SK-N-SH (cell line): Measurements from ENCODE around the gene KIF5C. TPM values are rescaled to one million over a fixed set of nuclear protein-coding genes. Genes with fewer than 3 reads are reported as not detected.
A peak's percentile ranks its signal among the peaks of the same experiment; 100 is the strongest.

ENCODE experiments used
- CTCF ChIA-PET: fragments of 300-600, 350-600 bp; formaldehyde crosslinking; extraction: SDS; loops from one replicate; lab custom pipeline; 2021; lab: Yijun Ruan, JAX
- POLR2A ChIA-PET: fragments of 350-600 bp; sonication (Branson Sonifier 250); formaldehyde crosslinking; extraction: SDS; loops from one replicate; lab custom pipeline; 2020; ENCODE audit warnings: antibody characterized with exemption, inconsistent platforms; lab: Yijun Ruan, JAX
- DNase-seq: peaks from one replicate; pipeline ENCODE4 v3.0.0; 2012
- H2AFZ ChIP-seq: fragments of 200-600 bp; sonication (generic); 2 replicates; pipeline ENCODE4 v1.8.1; 2016; ENCODE audit warnings: antibody characterized with exemption, mild to moderate bottlenecking, low read depth
- H3F3A ChIP-seq: fragments of 200-600 bp; sonication (generic); replicated peaks from 2 replicates; pipeline ENCODE3; 2016; ENCODE audit warnings: antibody characterized with exemption, mild to moderate bottlenecking; ENCODE audit not compliant: insufficient read depth
- H3K27ac ChIP-seq, 2 experiments: fragments of 200-500 bp in 1 of 2; fragments of 200-600 bp in 1 of 2; sonication (Bioruptor generic) in 1 of 2; sonication (generic), shearing (Covaris generic) in 1 of 2; 2 replicates each; pipeline versions ENCODE4 v1.5.1 to v1.6.1; 2014 to 2016; ENCODE audit warnings: low read depth in 2 of 2, inconsistent platforms in 1 of 2, low read length in 1 of 2, mild to moderate bottlenecking in 1 of 2, mixed read lengths in 1 of 2
- H3K27me3 ChIP-seq: fragments of 200-600 bp; sonication (generic), shearing (Covaris generic); 2 replicates; pipeline ENCODE4 v1.6.1; 2016; ENCODE audit warnings: mixed run types; ENCODE audit not compliant: insufficient read depth
- H3K36me3 ChIP-seq, 2 experiments: fragments of 200-500 bp in 1 of 2; fragments of 200-600 bp in 1 of 2; sonication (Bioruptor generic) in 1 of 2; sonication (generic) in 1 of 2; replicated peaks in 1 of 2; 2 replicates each; pipeline versions ENCODE3 to v1.5.1; 2014 to 2016; ENCODE audit warnings: low read length in 1 of 2, mild to moderate bottlenecking in 1 of 2; ENCODE audit not compliant: insufficient read depth in 2 of 2, control insufficient read depth in 1 of 2
- H3K4me1 ChIP-seq, 2 experiments: fragments of 200-500 bp in 1 of 2; fragments of 200-600 bp in 1 of 2; sonication (Bioruptor generic) in 1 of 2; sonication (generic), shearing (Covaris generic) in 1 of 2; 2 replicates each; pipeline versions ENCODE4 v1.5.1 to v1.6.1; 2014 to 2016; ENCODE audit warnings: low read depth in 1 of 2, low read length in 1 of 2, mixed run types in 1 of 2; ENCODE audit not compliant: insufficient read depth in 2 of 2, control insufficient read depth in 1 of 2
- H3K4me2 ChIP-seq: fragments of 200-600 bp; sonication (generic), shearing (Covaris generic); 2 replicates; pipeline ENCODE4 v1.6.1; 2017; ENCODE audit warnings: mixed run types
- H3K4me3 ChIP-seq, 2 experiments: fragments of 200-500 bp in 1 of 2; fragments of 200-600 bp in 1 of 2; sonication (Bioruptor generic) in 1 of 2; sonication (generic), shearing (Covaris generic) in 1 of 2; 2 replicates each; pipeline versions ENCODE4 v1.5.1 to v1.8.1; 2014 to 2016; ENCODE audit warnings: low read depth in 2 of 2, inconsistent platforms in 1 of 2, low read length in 1 of 2, mild to moderate bottlenecking in 1 of 2, mixed read lengths in 1 of 2, moderate library complexity in 1 of 2
- H3K79me2 ChIP-seq: fragments of 200-600 bp; sonication (generic); 2 replicates; pipeline ENCODE4 v1.8.1; 2017; ENCODE audit warnings: mild to moderate bottlenecking; ENCODE audit not compliant: insufficient read depth
- H3K9ac ChIP-seq: fragments of 200-600 bp; sonication (generic); 2 replicates; pipeline ENCODE4 v1.6.1; 2017; ENCODE audit warnings: mixed run types
- H3K9me2 ChIP-seq: fragments of 200-600 bp; sonication (generic); 2 replicates; pipeline ENCODE4 v1.6.1; 2017; ENCODE audit warnings: mixed run types
- H3K9me3 ChIP-seq: fragments of 200-600 bp; sonication (generic); 2 replicates; pipeline ENCODE4 v1.6.1; 2017; ENCODE audit warnings: mixed run types, mild to moderate bottlenecking, moderate library complexity
- H4K20me1 ChIP-seq: fragments of 200-600 bp; sonication (generic); 2 replicates; pipeline ENCODE4 v1.6.1; 2017; ENCODE audit warnings: mild to moderate bottlenecking, mixed run types; ENCODE audit not compliant: insufficient read depth
- EZH2phosphoT487 ChIP-seq: fragments of 200-600 bp; sonication (generic); IDR thresholded peaks from 2 replicates; pipeline ENCODE4 v1.6.1; 2017; ENCODE audit warnings: low read depth, mixed run types, mild to moderate bottlenecking, antibody characterized with exemption, moderate library complexity, borderline replicate concordance
- NFIC ChIP-seq: IDR thresholded peaks from 2 replicates; pipeline ENCODE4 v1.4.0; 2012; ENCODE audit warnings: borderline replicate concordance
- NRF1 ChIP-seq: IDR thresholded peaks from 2 replicates; pipeline ENCODE4 v1.6.1; 2012; ENCODE audit warnings: low read depth, mild to moderate bottlenecking, low read length
- POLR2AphosphoS5 ChIP-seq: IDR thresholded peaks from 2 replicates; pipeline ENCODE4 v1.6.1; 2012; ENCODE audit warnings: low read depth, low read length
- RCOR1 ChIP-seq: fragments of 150-350 bp; IDR thresholded peaks from 2 replicates; pipeline ENCODE4 v1.6.1; 2017; ENCODE audit warnings: antibody characterized with exemption, low read length
- SIN3A ChIP-seq: IDR thresholded peaks from 2 replicates; pipeline ENCODE4 v1.6.1; 2012; ENCODE audit warnings: low read depth, mild to moderate bottlenecking, low read length, moderate library complexity, borderline replicate concordance
- TEAD4 ChIP-seq: IDR thresholded peaks from 2 replicates; pipeline ENCODE4 v1.4.0; 2012; ENCODE audit warnings: mild to moderate bottlenecking, borderline replicate concordance; ENCODE audit not compliant: insufficient read depth
- WGBS: methylation state at CpG from one replicate; pipeline ENCODE4 v1.1.6; 2017; ENCODE audit warnings: low lambda C conversion rate; 5-methylcytosine and 5-hydroxymethylcytosine counted together
- polyA plus RNA-seq, 3 experiments: library from polyadenylated mRNA; depleted of rRNA; stranded (reverse); fragments of >200 nt; gene quantifications; 2 replicates each; pipeline ENCODE4 v1.2.3, GENCODE V29; 2012
- TF ChIP-seq, protein P1 (sequence below): fragments of 150-350 bp; IDR thresholded peaks from 2 replicates; pipeline ENCODE4 v1.6.1; 2016; ENCODE audit warnings: mild to moderate bottlenecking, low read depth, low read length
- TF ChIP-seq, protein P2 (sequence below): fragments of 150-350 bp; IDR thresholded peaks from 2 replicates; pipeline ENCODE4 v1.6.1; 2017; ENCODE audit warnings: antibody characterized with exemption, low read length, low read depth, borderline replicate concordance

Gene KIF5C
- polyA plus RNA-seq, 1 of the 3 experiments (the other 2 are of a cell fraction), result 3.9 TPM

DNA sequence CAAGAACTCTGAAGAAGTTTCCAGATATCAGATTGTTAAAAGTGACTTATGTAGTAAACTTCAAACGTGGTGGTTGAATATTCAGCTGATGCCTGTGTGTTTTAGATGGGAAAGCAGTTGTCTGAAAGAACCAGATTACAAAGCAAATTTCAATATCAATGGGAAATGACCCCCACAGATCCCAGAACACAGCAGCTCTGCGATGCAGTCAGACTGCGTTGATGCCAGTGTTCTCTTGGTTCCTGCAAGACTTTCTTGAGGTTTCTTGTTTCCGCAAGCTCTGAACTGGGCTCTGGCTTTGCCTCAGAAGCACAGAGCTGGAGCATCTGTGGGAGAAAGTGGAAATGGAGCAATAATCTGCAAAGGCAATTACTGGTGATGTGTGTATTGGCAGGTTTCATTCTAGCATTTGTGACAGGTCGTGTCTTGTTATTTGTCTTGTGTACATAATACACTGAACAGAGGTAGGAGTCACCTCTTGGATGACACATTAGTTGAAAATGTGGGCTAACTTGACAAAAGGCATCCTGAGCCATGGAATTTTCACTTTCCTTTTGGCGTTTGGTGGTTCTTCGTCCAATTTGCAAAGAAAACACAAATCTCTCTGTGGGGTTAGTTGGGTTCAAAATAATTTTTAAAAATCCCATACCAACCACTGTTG, 152.7 kb downstream of the KIF5C start:
- WGBS, result 82% methylated on average over 7 of the region's 7 CpGs
- no peak overlapping the region for H2AFZ ChIP-seq
- no peaks in the 10 kb centered on the region for H3K36me3 ChIP-seq
- no peaks in the 10 kb centered on the region; a peak in 2 of 4 replicates for H3K4me1 ChIP-seq
- H3K27ac ChIP-seq, result no peak overlapping the region
- CTCF ChIA-PET, result interaction anchor here (1.2 to 6.0 kb wide), 4 partner anchors 10 to 534 kb away, joined by 3 to 55 read pairs (median 7); no protein-coding TSS in a partner anchor
- TF ChIP-seq, protein P1, sequence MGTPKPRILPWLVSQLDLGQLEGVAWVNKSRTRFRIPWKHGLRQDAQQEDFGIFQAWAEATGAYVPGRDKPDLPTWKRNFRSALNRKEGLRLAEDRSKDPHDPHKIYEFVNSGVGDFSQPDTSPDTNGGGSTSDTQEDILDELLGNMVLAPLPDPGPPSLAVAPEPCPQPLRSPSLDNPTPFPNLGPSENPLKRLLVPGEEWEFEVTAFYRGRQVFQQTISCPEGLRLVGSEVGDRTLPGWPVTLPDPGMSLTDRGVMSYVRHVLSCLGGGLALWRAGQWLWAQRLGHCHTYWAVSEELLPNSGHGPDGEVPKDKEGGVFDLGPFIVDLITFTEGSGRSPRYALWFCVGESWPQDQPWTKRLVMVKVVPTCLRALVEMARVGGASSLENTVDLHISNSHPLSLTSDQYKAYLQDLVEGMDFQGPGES, result no peak
- no peak for TF ChIP-seq TEAD4
- TF ChIP-seq NRF1, result no peak
- no peak for TF ChIP-seq EZH2phosphoT487
- TF ChIP-seq SIN3A, result no peak
- TF ChIP-seq RCOR1, result no peak
- TF ChIP-seq POLR2AphosphoS5, result no peak
- H3K9me2 ChIP-seq, result no peaks in the 10 kb centered on the region
- no peak overlapping the region for H3K4me2 ChIP-seq
- DNase-seq, result no peak
- POLR2A ChIA-PET, result no interaction called here
- no peaks in the 10 kb centered on the region for H3K27me3 ChIP-seq
- no peaks in the 10 kb centered on the region for H3K79me2 ChIP-seq
- no peak overlapping the region for H3K4me3 ChIP-seq
- H3K9me3 ChIP-seq, result no peaks in the 10 kb centered on the region
- H3K9ac ChIP-seq, result no peak overlapping the region
- H3F3A ChIP-seq, result peaks cover 5% of the 10 kb centered on the region
- H4K20me1 ChIP-seq, result no peaks in the 10 kb centered on the region

DNA sequence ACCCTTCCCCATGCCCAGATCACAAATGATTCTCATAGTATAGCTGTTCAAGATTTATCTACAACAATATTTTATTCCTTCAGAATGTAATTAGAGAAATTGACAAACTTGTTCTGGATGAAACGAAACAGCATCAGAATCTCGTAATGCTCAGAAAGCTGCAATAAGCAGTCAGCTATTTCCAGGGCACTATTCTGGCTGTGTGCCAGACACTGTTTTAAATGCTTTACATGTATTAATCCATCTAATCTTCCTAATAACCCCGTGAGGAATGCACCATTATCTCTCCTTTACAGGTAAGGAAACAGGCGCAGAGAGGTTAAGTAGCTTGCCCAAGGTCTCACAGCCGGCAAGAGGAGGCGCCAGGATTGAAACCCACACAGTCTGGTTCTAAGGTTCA, 153.3 kb downstream of the KIF5C start:
- ChIA-PET CTCF (interaction anchor here (1.2 to 6.0 kb wide), 4 partner anchors 9 to 533 kb away, joined by 3 to 55 read pairs (median 7); no protein-coding TSS in a partner anchor), POLR2A (no interaction called here)
- Histone ChIP-seq H3K9ac (no peak overlapping the region), H3K9me2 (no peaks in the 10 kb centered on the region), H3K36me3 (no peaks in the 10 kb centered on the region), H3K9me3 (no peaks in the 10 kb centered on the region), H3K27me3 (no peaks in the 10 kb centered on the region), H3K27ac (no peak overlapping the region), H4K20me1 (no peaks in the 10 kb centered on the region), H3K79me2 (no peaks in the 10 kb centered on the region), H3K4me3 (no peak overlapping the region), H3K4me1 (no peaks in the 10 kb centered on the region; a peak in 2 of 4 replicates), H3K4me2 (no peak overlapping the region), H2AFZ (no peak overlapping the region), H3F3A (peaks cover 5% of the 10 kb centered on the region)
- WGBS, result 78% methylated on average over 6 of the region's 6 CpGs
- no peak for DNase-seq
- TF ChIP-seq NFIC, result 0 out of 2 replicates have a peak, but pooled peaks have one; percentile 6
- TF ChIP-seq, protein P2, sequence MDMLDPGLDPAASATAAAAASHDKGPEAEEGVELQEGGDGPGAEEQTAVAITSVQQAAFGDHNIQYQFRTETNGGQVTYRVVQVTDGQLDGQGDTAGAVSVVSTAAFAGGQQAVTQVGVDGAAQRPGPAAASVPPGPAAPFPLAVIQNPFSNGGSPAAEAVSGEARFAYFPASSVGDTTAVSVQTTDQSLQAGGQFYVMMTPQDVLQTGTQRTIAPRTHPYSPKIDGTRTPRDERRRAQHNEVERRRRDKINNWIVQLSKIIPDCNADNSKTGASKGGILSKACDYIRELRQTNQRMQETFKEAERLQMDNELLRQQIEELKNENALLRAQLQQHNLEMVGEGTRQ, result no peak
